ENCODE results near the gene PLEKHG7. TPM values are rescaled to one million over a fixed set of nuclear protein-coding genes. Genes with fewer than 3 reads are reported as not detected.
A peak's percentile ranks its signal among the peaks of the same experiment; 100 is the strongest.

The PLEKHG7 gene
- total RNA-seq, 1 donor from 2014 or later = not detected

DNA sequence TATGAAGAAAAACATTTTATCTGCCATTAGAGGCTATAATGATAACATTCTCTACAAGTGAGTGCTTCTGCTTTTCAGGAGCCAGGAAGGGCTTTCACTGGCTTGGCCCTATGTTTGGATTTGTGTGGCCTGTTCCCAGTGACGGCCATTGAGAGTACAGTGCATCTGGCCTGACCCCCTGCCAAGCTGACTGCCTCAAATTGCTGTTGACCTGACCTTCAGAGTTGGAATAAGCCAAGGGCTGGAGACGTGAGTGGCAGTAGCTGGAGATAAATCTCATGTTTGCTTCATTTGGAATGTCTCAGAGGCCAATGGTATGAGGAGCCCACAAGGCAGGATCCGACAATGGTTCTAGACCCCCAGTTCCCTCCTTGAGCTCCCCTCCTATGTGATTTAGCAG, 28.3 kb upstream of the PLEKHG7 start:
- Mint-ChIP-seq H3K27ac (ENCODE audit: unreplicated experiment) (no peak overlapping the region), H3K36me3 (ENCODE audit: low read depth) (no peaks in the 10 kb centered on the region), H3K4me1 (peaks cover 8% of the 10 kb centered on the region), H3K4me3 (no peak overlapping the region), H3K9me3 (peaks cover 3% of the 10 kb centered on the region), H3K27me3 (ENCODE audit: low read depth) (no peaks in the 10 kb centered on the region)
- DNase-seq (ENCODE audit: low read depth, low spot score) = no peak
- TF ChIP-seq, protein P1, sequence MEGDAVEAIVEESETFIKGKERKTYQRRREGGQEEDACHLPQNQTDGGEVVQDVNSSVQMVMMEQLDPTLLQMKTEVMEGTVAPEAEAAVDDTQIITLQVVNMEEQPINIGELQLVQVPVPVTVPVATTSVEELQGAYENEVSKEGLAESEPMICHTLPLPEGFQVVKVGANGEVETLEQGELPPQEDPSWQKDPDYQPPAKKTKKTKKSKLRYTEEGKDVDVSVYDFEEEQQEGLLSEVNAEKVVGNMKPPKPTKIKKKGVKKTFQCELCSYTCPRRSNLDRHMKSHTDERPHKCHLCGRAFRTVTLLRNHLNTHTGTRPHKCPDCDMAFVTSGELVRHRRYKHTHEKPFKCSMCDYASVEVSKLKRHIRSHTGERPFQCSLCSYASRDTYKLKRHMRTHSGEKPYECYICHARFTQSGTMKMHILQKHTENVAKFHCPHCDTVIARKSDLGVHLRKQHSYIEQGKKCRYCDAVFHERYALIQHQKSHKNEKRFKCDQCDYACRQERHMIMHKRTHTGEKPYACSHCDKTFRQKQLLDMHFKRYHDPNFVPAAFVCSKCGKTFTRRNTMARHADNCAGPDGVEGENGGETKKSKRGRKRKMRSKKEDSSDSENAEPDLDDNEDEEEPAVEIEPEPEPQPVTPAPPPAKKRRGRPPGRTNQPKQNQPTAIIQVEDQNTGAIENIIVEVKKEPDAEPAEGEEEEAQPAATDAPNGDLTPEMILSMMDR (conservative IDR thresholded peaks at IDR 0.05) = no peak

DNA sequence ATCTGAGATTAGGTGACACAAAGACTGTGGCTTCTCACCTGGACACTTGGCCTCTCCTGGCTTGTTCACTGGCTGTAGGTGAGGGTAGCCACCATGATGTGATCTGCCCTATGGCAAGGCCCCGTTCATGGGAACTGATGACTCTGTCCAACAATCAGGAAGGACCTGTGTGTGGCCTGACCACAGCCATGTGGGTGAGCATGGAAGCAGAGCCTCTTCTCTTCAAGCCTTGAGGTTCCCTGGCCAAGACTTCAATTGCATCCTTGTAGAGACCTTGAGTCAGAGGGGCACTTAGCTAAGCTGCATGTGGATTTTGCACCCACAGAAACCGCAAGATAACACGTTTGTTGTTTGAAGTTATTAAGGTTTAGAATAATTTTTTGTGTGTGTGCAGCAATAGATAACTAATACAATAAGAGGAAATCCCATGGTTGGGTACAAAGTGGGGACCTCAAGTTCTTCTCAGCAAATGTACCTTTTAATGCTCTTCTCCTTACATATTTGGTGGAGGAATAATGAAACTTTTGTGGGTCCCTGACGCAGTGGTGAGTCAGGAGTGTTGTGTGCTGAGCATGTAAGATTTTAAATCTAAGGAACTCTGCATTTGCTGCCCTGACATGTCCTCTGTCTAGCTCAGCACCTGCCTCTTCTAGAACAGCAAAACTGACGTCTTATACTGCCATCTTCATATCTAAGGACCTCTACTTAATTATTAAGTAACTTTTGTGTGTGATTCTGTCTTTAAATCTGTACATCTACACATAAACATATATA, 27.5 kb upstream of the PLEKHG7 start:
- no peaks in the 10 kb centered on the region for H3K27me3 Mint-ChIP-seq (ENCODE audit: low read depth)
- TF ChIP-seq, protein P1 (conservative IDR thresholded peaks at IDR 0.05) = no peak
- H3K36me3 Mint-ChIP-seq (ENCODE audit: low read depth) = no peaks in the 10 kb centered on the region
- peaks cover 8% of the 10 kb centered on the region for H3K4me1 Mint-ChIP-seq
- H3K9me3 Mint-ChIP-seq = peaks cover 2% of the 10 kb centered on the region
- H3K27ac Mint-ChIP-seq (ENCODE audit: unreplicated experiment) = peak overlapping the region; percentile 6
- H3K4me3 Mint-ChIP-seq = no peak overlapping the region
- no peak for DNase-seq (ENCODE audit: low read depth, low spot score)

DNA sequence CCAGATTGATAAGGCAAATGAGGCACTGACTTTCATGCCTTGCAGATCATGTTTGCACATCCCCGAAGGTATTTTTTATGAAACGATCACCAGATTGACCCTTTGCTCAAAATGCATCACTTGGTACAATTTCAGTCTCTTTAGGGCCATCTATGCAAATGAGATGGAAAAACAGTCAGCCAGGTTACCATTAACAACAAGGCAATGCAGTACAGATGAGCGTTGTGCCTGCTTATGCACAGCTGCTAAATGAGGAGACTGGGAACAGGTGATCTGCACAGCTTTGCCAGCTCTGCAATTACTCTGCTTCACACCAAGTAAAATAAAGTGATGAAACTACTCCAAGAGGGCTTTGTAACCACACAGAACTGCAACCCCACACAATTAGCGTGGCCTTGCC, 26.1 kb upstream of the PLEKHG7 start:
- no peaks in the 10 kb centered on the region for H3K27me3 Mint-ChIP-seq (ENCODE audit: low read depth)
- DNase-seq (ENCODE audit: low read depth, low spot score) = no peak
- H3K4me3 Mint-ChIP-seq = no peak overlapping the region
- H3K27ac Mint-ChIP-seq (ENCODE audit: unreplicated experiment) = no peak overlapping the region
- H3K9me3 Mint-ChIP-seq = no peaks in the 10 kb centered on the region
- TF ChIP-seq, protein P1 (conservative IDR thresholded peaks at IDR 0.05) = no peak
- peaks cover 8% of the 10 kb centered on the region for H3K4me1 Mint-ChIP-seq
- H3K36me3 Mint-ChIP-seq (ENCODE audit: low read depth) = no peaks in the 10 kb centered on the region

DNA sequence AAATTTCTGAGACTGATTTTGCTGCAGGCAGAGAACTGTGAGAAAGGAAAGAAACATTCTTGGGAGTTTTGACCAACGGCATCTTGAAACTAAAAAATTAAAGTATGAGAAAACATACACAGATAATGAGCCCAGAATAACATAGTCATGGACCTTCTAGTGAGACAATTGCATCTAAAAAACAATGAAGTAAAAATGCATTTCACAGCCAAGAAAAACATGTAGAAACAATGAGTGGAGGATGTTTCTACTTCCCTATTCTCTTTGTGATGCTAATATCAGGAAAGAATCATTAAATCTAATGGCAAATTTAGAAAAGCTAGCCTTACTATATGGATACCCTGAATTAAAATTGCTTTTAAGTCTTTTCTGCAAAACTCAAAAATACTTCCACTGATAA, 12.2 kb upstream of the PLEKHG7 start:
- Mint-ChIP-seq H3K27me3 (ENCODE audit: low read depth) (no peaks in the 10 kb centered on the region), H3K27ac (ENCODE audit: unreplicated experiment) (peak overlapping the region; percentile 29), H3K4me3 (no peak overlapping the region), H3K4me1 (peaks cover 14% of the 10 kb centered on the region), H3K9me3 (peaks cover 5% of the 10 kb centered on the region), H3K36me3 (ENCODE audit: low read depth) (peaks cover 3% of the 10 kb centered on the region)
- no peak for DNase-seq (ENCODE audit: low read depth, low spot score)
- TF ChIP-seq, protein P1 (conservative IDR thresholded peaks at IDR 0.05) = no peak

DNA sequence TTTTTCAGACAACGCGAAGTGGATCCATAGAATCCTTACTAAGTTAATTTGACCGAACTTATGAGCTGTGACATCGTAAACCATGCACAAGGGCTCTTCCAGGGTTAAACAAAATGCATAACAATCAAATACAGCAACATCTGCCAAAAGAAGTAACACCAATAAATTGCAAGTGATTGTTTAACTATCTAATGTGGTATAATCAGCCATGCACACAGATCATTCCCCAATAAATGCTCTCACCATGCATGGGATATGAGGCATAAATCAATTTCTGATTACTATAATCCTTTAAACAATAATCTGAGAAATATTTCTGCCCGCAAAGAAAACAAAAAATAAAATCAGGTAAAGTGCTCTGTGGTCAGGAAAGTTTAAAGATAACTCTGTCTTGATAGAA, 7.7 kb upstream of the PLEKHG7 start:
- Mint-ChIP-seq H3K27ac (ENCODE audit: unreplicated experiment) (no peak overlapping the region), H3K36me3 (ENCODE audit: low read depth) (no peaks in the 10 kb centered on the region), H3K27me3 (ENCODE audit: low read depth) (no peaks in the 10 kb centered on the region), H3K4me3 (no peak overlapping the region), H3K4me1 (peaks cover 6% of the 10 kb centered on the region), H3K9me3 (peaks cover 4% of the 10 kb centered on the region)
- no peak for DNase-seq (ENCODE audit: low read depth, low spot score)
- TF ChIP-seq, protein P1 (conservative IDR thresholded peaks at IDR 0.05) = no peak
